T-helper 2 cell (primary cell): ENCODE results near the gene CTU1.

Experiments used
- DNase-seq, 5 experiments: peaks; one replicate each; pipeline versions ENCODE4 v3.0.0 to v3.0.0-alpha.2; 2012 to 2022

CTU1 gene

GRCh38 chr19:51102991-51103390, 5.2 kb downstream of the CTU1 start:
- no peak for DNase-seq

- no peak for DNase-seq
Measured at GRCh38 chr19:51101171-51101865, 6.9 kb downstream of the CTU1 start.

- DNase-seq: no peak
Measured at GRCh38 chr19:51100601-51101000, 7.6 kb downstream of the CTU1 start.

GRCh38 chr19:51099047-51099382, 9.2 kb downstream of the CTU1 start:
- DNase-seq: no peak

GRCh38 chr19:51098365-51099046, 9.7 kb downstream of the CTU1 start:
- peak in 2 of 5 experiments; percentile 32 to 73 for DNase-seq

- DNase-seq: no peak
Measured at GRCh38 chr19:51097796-51098195, 10.4 kb downstream of the CTU1 start.

- peak; percentile 27 to 65 (median 63) for DNase-seq
Measured at GRCh38 chr19:51097166-51097738, 11.0 kb downstream of the CTU1 start.

GRCh38 chr19:51096473-51097165, 11.6 kb downstream of the CTU1 start:
- no peak for DNase-seq

- DNase-seq: peak in 1 of 5 experiments; percentile 29
Measured at GRCh38 chr19:51094696-51095279, 13.4 kb downstream of the CTU1 start.

GRCh38 chr19:51093510-51094345, 14.5 kb downstream of the CTU1 start:
- no peak for DNase-seq

- DNase-seq: no peak
Measured at GRCh38 chr19:51093101-51093500, 15.1 kb downstream of the CTU1 start.

- no peak for DNase-seq
Measured at GRCh38 chr19:51091895-51092873, 16.0 kb downstream of the CTU1 start.

- DNase-seq: no peak
Measured at GRCh38 chr19:51091126-51091525, 17.1 kb downstream of the CTU1 start.

- no peak for DNase-seq
Measured at GRCh38 chr19:51090471-51090870, 17.7 kb downstream of the CTU1 start.

GRCh38 chr19:51089786-51090185, 18.4 kb downstream of the CTU1 start:
- DNase-seq: no peak

- no peak for DNase-seq
Measured at GRCh38 chr19:51086153-51086850, 21.9 kb downstream of the CTU1 start.

- no peak for DNase-seq
Measured at GRCh38 chr19:51084505-51084904, 23.7 kb downstream of the CTU1 start.

GRCh38 chr19:51083783-51084182, 24.4 kb downstream of the CTU1 start:
- no peak for DNase-seq

- DNase-seq: no peak
Measured at GRCh38 chr19:51083181-51083580, 25.0 kb downstream of the CTU1 start.

- no peak for DNase-seq
Measured at GRCh38 chr19:51082611-51083010, 25.6 kb downstream of the CTU1 start, which contains the start of gene KLK14. KLK14 (minus strand) TSS chr19:51082887; CDS start chr19:51082614, 273 bp downstream.
